Endothelial cell of umbilical vein (primary cell): ENCODE data around the gene KRT38. TPM values are rescaled to one million over a fixed set of nuclear protein-coding genes. Genes with fewer than 3 reads are reported as not detected.

Experiments used
- BruUV-seq: library from RNA; stranded (reverse); fragments of 400-500 nt; replicated peaks from 2 replicates; lab custom pipeline; 2021; lab: Mats Ljungman, UMichigan
- CTCF ChIA-PET: fragments of 300-600, 350-600 bp; sonication (Branson Sonifier 250); formaldehyde crosslinking; loops from one replicate; lab custom pipeline; 2021; ENCODE audit warnings: antibody characterized with exemption, inconsistent platforms; lab: Charles Lee
- POLR2A ChIA-PET: fragments of 300-600, 350-600 bp; sonication (Branson Sonifier 250); formaldehyde crosslinking; loops from one replicate; lab custom pipeline; 2021; ENCODE audit warnings: antibody characterized with exemption, inconsistent platforms; lab: Charles Lee
- DNase-seq: peaks from one replicate; pipeline ENCODE4 v3.0.0-alpha.2; 2011; ENCODE audit warnings: low read depth, low spot score
- FAIRE-seq: peaks from 2 replicates; lab custom pipeline; 2011; peaks lifted over from hg19 to GRCh38; lab: Jason Lieb, UNC
- H2AFZ ChIP-seq: 2 replicates; pipeline ENCODE4 v1.6.0; 2012; ENCODE audit warnings: low read depth, low read length, control low read depth, inconsistent platforms
- H3K27ac ChIP-seq: 2 replicates; pipeline ENCODE4 v1.5.1; 2011; ENCODE audit warnings: low read depth, mild to moderate bottlenecking, control low read depth, low read length, moderate library complexity; ENCODE audit not compliant: insufficient read depth
- H3K27me3 ChIP-seq, 2 experiments: 2 replicates each; pipeline versions ENCODE4 v1.6.0 to v1.6.1; 2011; ENCODE audit warnings: low read length in 2 of 2, mixed read lengths in 1 of 2; ENCODE audit not compliant: control insufficient read depth in 2 of 2, insufficient read depth in 2 of 2
- H3K36me3 ChIP-seq, 2 experiments: 2 replicates in 1 of 2; 3 replicates in 1 of 2; pipeline ENCODE4 v1.5.1; 2011; ENCODE audit warnings: low read length in 2 of 2, mild to moderate bottlenecking in 1 of 2, moderate library complexity in 1 of 2; ENCODE audit not compliant: control insufficient read depth in 2 of 2, insufficient read depth in 2 of 2; ENCODE audit errors: extremely low read depth in 1 of 2
- H3K4me1 ChIP-seq: 3 replicates; pipeline ENCODE4 v1.5.1; 2011; ENCODE audit warnings: mild to moderate bottlenecking, low read length; ENCODE audit not compliant: control insufficient read depth, insufficient read depth; ENCODE audit errors: extremely low read depth
- H3K4me2 ChIP-seq: 2 replicates; pipeline ENCODE4 v1.6.1; 2011; ENCODE audit warnings: low read length, control low read depth, mixed read lengths; ENCODE audit not compliant: insufficient read depth
- H3K4me3 ChIP-seq, 3 experiments: fragments of 200-600 bp in 1 of 3; sonication (generic), shearing (Covaris generic) in 1 of 3; replicated peaks in 1 of 3; 2 replicates each; pipeline ENCODE4 v1.5.1; 2011 to 2016; ENCODE audit warnings: control low read depth in 3 of 3, low read length in 3 of 3, mild to moderate bottlenecking in 2 of 3, inconsistent platforms in 1 of 3, low read depth in 1 of 3, moderate library complexity in 1 of 3; ENCODE audit not compliant: insufficient read depth in 1 of 3
- H3K79me2 ChIP-seq: 2 replicates; pipeline ENCODE4 v1.6.0; 2012; ENCODE audit warnings: low read length, inconsistent platforms; ENCODE audit not compliant: control insufficient read depth, insufficient read depth
- H3K9ac ChIP-seq: replicated peaks from 2 replicates; pipeline ENCODE3; 2011; ENCODE audit warnings: low read length, control low read depth; ENCODE audit not compliant: insufficient read depth; ENCODE audit errors: extremely low read depth
- H3K9me1 ChIP-seq: replicated peaks from 3 replicates; pipeline ENCODE4 v1.6.0; 2011; ENCODE audit warnings: mild to moderate bottlenecking, low read length; ENCODE audit not compliant: control insufficient read depth, insufficient read depth; ENCODE audit errors: extremely low read depth
- H3K9me3 ChIP-seq: replicated peaks from 2 replicates; pipeline ENCODE4 v1.5.1; 2012; ENCODE audit warnings: low read length, inconsistent platforms; ENCODE audit not compliant: control insufficient read depth, insufficient read depth
- H4K20me1 ChIP-seq: replicated peaks from 2 replicates; pipeline ENCODE3; 2011; ENCODE audit warnings: mild to moderate bottlenecking, low read length; ENCODE audit not compliant: control insufficient read depth, insufficient read depth; ENCODE audit errors: extremely low read depth
- GATA2 ChIP-seq: IDR thresholded peaks from 2 replicates; pipeline ENCODE4 v1.7.0; 2011; ENCODE audit warnings: low read depth, mild to moderate bottlenecking, moderate library complexity, mixed read lengths, low read length; ENCODE audit not compliant: insufficient read length, insufficient read depth
- MYC ChIP-seq: IDR thresholded peaks from one replicate; pipeline ENCODE4 v1.6.1; 2011; ENCODE audit warnings: mild to moderate bottlenecking, low read depth, low read length
- POLR2A ChIP-seq: IDR thresholded peaks from 2 replicates; pipeline ENCODE4 v1.6.1; 2012; ENCODE audit warnings: low read depth, mild to moderate bottlenecking, control low read depth, low read length
- POLR2AphosphoS5 ChIP-seq: IDR thresholded peaks from 2 replicates; pipeline ENCODE4 v1.6.1; 2012; ENCODE audit warnings: low read depth, mild to moderate bottlenecking, control low read depth, low read length, moderate library complexity; ENCODE audit not compliant: insufficient read depth
- dilution Hi-C: fragments of 300-500 bp; cut with MboI; formaldehyde crosslinking; loops from one replicate; pipeline ENCODE4 v1.15.0; 2019; ENCODE audit warnings: low sequenced_read_pairs; ENCODE audit not compliant: extremely low pct_ligation_motif_present
- intact Hi-C: fragments of 100-400 bp; cut with micrococcal nuclease; formaldehyde crosslinking; loops from one replicate; pipeline ENCODE4 v1.10.0; 2022
- polyA plus RNA-seq, 4 experiments: library from polyadenylated mRNA; depleted of rRNA in 3 of 4; stranded (reverse) in 3 of 4; unstranded in 1 of 4; fragments of >200 nt; gene quantifications; 2 replicates each; pipeline versions ENCODE4 v1.2.1 to v1.2.3, GENCODE V29; 2011 to 2012; ENCODE audit warnings: missing spikeins in 1 of 4
- total RNA-seq: library from RNA; stranded (reverse); gene quantifications from 2 replicates; pipeline ENCODE4 v1.2.3, GENCODE V29; 2021
- TF ChIP-seq, protein P1 (sequence below): IDR thresholded peaks from 2 replicates; pipeline ENCODE4 v1.6.1; 2011; ENCODE audit not compliant: insufficient read depth, insufficient read length

KRT38 gene
- total and polyA plus RNA-seq, 2 donors (not counting 3 experiments of a cell fraction or from before 2014, with no cell fraction given): not detected

DNA sequence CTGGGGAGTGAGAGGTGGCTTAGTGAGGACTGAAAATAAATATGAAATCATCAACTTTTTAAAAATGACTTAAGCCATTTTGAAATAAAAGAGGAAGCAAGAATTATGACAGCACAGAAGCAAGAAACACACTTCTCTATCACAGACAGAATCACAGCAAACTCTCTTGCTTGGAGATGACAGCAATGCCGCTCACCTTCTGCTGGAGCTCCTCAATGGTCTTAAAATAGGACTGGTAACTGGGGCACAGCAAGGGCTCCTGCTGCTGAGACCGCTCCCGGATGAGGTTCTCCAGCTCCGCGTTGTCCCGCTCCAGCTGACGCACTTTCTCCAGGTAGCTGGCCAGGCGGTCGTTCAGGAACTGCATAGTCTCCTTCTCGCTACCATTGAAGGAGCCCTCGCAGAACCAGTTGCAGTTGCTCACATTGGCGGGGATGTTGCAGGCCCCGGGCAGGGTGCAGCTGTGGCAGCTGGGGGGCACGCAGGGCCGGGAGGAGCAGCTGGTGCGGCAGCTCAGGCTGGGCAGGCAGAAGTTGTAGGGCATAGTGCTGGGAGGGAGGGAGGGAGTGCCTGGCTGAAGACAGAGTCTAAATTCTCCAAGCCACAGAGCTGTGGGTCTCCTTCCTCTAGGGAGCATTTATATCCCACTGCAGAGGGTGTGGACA, 43.7 kb downstream of the KRT38 start, which contains the start of gene KRT31:
Gene KRT31 (minus strand): TSS at position 613 of the 665 bp plus-strand sequence. CDS start 69 bp downstream, at position 544.
- dilution Hi-C loops (no loop called here), intact Hi-C loops (no loop called here)
- Histone ChIP-seq H3K9me3 (no peaks in the 10 kb centered on the region), H3K4me3 (no peak within 1 kb of the TSS), H3K4me1 (no peaks in the 10 kb centered on the region), H3K27ac (no peak within 1 kb of the TSS), H3K79me2 (no peaks in the 10 kb centered on the region), H4K20me1 (no peaks in the 10 kb centered on the region), H2AFZ (no peak within 1 kb of the TSS), H3K27me3 (peaks cover 11 to 21% of the 10 kb centered on the region in 2 experiments), H3K9ac (no peak within 1 kb of the TSS), H3K36me3 (no peaks in the 10 kb centered on the region), H3K4me2 (no peak within 1 kb of the TSS), H3K9me1 (no peaks in the 10 kb centered on the region)
- ChIA-PET CTCF (no interaction called here), POLR2A (no interaction called here)
- BruUV-seq: no TSS peak
- TF ChIP-seq GATA2 (no peak), MYC (no peak), POLR2A (no peak)
- TF ChIP-seq, protein P1, sequence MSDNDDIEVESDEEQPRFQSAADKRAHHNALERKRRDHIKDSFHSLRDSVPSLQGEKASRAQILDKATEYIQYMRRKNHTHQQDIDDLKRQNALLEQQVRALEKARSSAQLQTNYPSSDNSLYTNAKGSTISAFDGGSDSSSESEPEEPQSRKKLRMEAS: no peak
- DNase-seq (no peak), FAIRE-seq (no peak)

DNA sequence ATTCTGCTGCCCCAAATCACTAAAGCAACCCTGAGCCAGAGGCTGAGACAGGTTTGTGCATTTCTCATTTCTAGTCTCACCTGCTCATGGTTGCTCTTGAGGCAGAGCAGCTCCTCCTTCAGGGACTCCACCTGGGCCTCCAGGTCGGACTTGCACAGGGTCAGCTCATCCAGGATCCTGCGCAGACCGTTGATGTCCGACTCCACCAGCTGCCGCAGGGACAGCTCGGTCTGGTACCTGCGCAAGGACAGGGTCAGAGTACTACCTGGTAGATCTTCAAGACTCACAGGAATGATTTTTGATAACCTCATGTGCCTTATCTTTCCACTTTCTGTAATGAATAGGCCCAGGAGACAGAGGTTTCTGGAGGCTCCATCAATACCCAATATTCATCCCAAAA, 44.4 kb downstream of the KRT38 start:
- no peak overlapping the region for H3K4me2 ChIP-seq
- H3K27ac ChIP-seq: no peak overlapping the region
- no peak for DNase-seq
- H2AFZ ChIP-seq: no peak overlapping the region
- H4K20me1 ChIP-seq: no peaks in the 10 kb centered on the region
- peaks cover 11 to 28% of the 10 kb centered on the region in 2 experiments for H3K27me3 ChIP-seq
- POLR2A ChIA-PET: no interaction called here
- no peaks in the 10 kb centered on the region for H3K4me1 ChIP-seq
- no peak for FAIRE-seq
- no peaks in the 10 kb centered on the region for H3K9me1 ChIP-seq
- no peaks in the 10 kb centered on the region for H3K79me2 ChIP-seq
- no peaks in the 10 kb centered on the region for H3K9me3 ChIP-seq
- no peak for TF ChIP-seq POLR2AphosphoS5
- H3K4me3 ChIP-seq: no peak overlapping the region
- no peak overlapping the region for H3K9ac ChIP-seq
- intact Hi-C loops: no loop called here
- H3K36me3 ChIP-seq: no peaks in the 10 kb centered on the region
- CTCF ChIA-PET: no interaction called here
- BruUV-seq: no TSS peak
- dilution Hi-C loops: no loop called here
